HEK293 (cell line): ENCODE measurements around the gene DLG2.

Experiments
- CTCF ChIA-PET: fragments of 350-600 bp; formaldehyde crosslinking; extraction: SDS; loops from one replicate; lab custom pipeline; 2021; ENCODE audit warnings: antibody characterized with exemption; lab: Yijun Ruan, JAX
- POLR2A ChIA-PET: fragments of 300-600 bp; formaldehyde crosslinking; extraction: SDS; loops from one replicate; lab custom pipeline; 2020; ENCODE audit warnings: antibody characterized with exemption, inconsistent platforms; lab: Yijun Ruan, JAX
- H3K27ac ChIP-seq: fragments of 200-500 bp; sonication (Bioruptor generic); 2 replicates; pipeline ENCODE4 v1.5.1; 2014; ENCODE audit warnings: low read depth, low read length, control low read depth, inconsistent platforms; ENCODE audit errors: extremely low read depth
- H3K36me3 ChIP-seq, 2 experiments: fragments of 200-500 bp in 1 of 2; sonication (Bioruptor generic) in 1 of 2; 1 replicate in 1 of 2; 2 replicates in 1 of 2; pipeline ENCODE4 v1.5.1; 2014 to 2017; ENCODE audit warnings: inconsistent platforms in 2 of 2, low read length in 2 of 2; ENCODE audit not compliant: control insufficient read depth in 2 of 2, insufficient read depth in 1 of 2
- H3K4me1 ChIP-seq: fragments of 200-500 bp; sonication (Bioruptor generic); 2 replicates; pipeline ENCODE4 v1.5.1; 2014; ENCODE audit warnings: mild to moderate bottlenecking, low read length, inconsistent platforms; ENCODE audit not compliant: control insufficient read depth, insufficient read depth
- H3K4me3 ChIP-seq: 2 replicates; pipeline ENCODE4 v1.5.1; 2011; ENCODE audit warnings: low read depth, mild to moderate bottlenecking, control low read depth, low read length, moderate library complexity
- H3K9me3 ChIP-seq: fragments of 200-500 bp; sonication (Bioruptor generic); 2 replicates; pipeline ENCODE4 v1.5.1; 2014; ENCODE audit warnings: low read depth, low read length, inconsistent platforms; ENCODE audit not compliant: control insufficient read depth, insufficient read depth
- KLF16 ChIP-seq: fragments of 450-650 bp; formaldehyde crosslinking; IDR thresholded peaks from 2 replicates; pipeline ENCODE4 v1.5.1; 2017; ENCODE audit warnings: missing biosample characterization, missing genetic modification characterization
- REST ChIP-seq: fragments of 450-650 bp; formaldehyde crosslinking; IDR thresholded peaks from 2 replicates; pipeline ENCODE4 v1.5.1; 2016; ENCODE audit warnings: missing biosample characterization, missing genetic modification characterization
- ZEB2 ChIP-seq: fragments of 450-650 bp; formaldehyde crosslinking; IDR thresholded peaks from 2 replicates; pipeline ENCODE4 v1.5.1; 2016; ENCODE audit warnings: missing biosample characterization, missing genetic modification characterization
- ZNF112 ChIP-seq: fragments of 450-650 bp; formaldehyde crosslinking; IDR thresholded peaks from 2 replicates; pipeline ENCODE4 v1.5.0; 2017; ENCODE audit warnings: missing biosample characterization, missing genetic modification characterization
- ZNF132 ChIP-seq: fragments of 450-650 bp; formaldehyde crosslinking; IDR thresholded peaks from 2 replicates; pipeline ENCODE4 v1.5.1; 2017; ENCODE audit warnings: missing biosample characterization, missing genetic modification characterization, borderline replicate concordance
- ZNF202 ChIP-seq: fragments of 450-650 bp; formaldehyde crosslinking; IDR thresholded peaks from 2 replicates; pipeline ENCODE4 v1.5.1; 2016; ENCODE audit warnings: missing biosample characterization, missing genetic modification characterization, borderline replicate concordance
- ZNF26 ChIP-seq: fragments of 450-650 bp; formaldehyde crosslinking; IDR thresholded peaks from 2 replicates; pipeline ENCODE4 v1.5.1; 2016; ENCODE audit warnings: missing biosample characterization, missing genetic modification characterization
- ZNF404 ChIP-seq: fragments of 450-650 bp; formaldehyde crosslinking; IDR thresholded peaks from 2 replicates; pipeline ENCODE4 v1.5.1; 2017; ENCODE audit warnings: missing biosample characterization, missing genetic modification characterization
- ZNF510 ChIP-seq: fragments of 450-650 bp; formaldehyde crosslinking; IDR thresholded peaks from 2 replicates; pipeline ENCODE4 v1.5.1; 2018; ENCODE audit warnings: mild to moderate bottlenecking, missing genetic modification characterization, missing biosample characterization; ENCODE audit not compliant: insufficient replicate concordance
- ZNF670 ChIP-seq: fragments of 450-650 bp; formaldehyde crosslinking; IDR thresholded peaks from 2 replicates; pipeline ENCODE4 v1.5.1; 2016; ENCODE audit warnings: missing biosample characterization, missing genetic modification characterization, low read depth
- ZNF837 ChIP-seq: fragments of 450-650 bp; formaldehyde crosslinking; IDR thresholded peaks from 2 replicates; pipeline ENCODE4 v1.5.1; 2016; ENCODE audit warnings: missing biosample characterization, missing genetic modification characterization
- TF ChIP-seq, protein P1 (sequence below): fragments of 450-650 bp; formaldehyde crosslinking; IDR thresholded peaks from 2 replicates; pipeline ENCODE4 v1.5.1; 2016; ENCODE audit warnings: missing biosample characterization, missing genetic modification characterization
- TF ChIP-seq, protein P2 (sequence below): fragments of 450-650 bp; formaldehyde crosslinking; IDR thresholded peaks from 2 replicates; pipeline ENCODE4 v1.5.1; 2016; ENCODE audit warnings: missing biosample characterization, missing genetic modification characterization, borderline replicate concordance
- TF ChIP-seq, protein P3 (sequence below): fragments of 450-650 bp; formaldehyde crosslinking; IDR thresholded peaks from 2 replicates; pipeline ENCODE4 v1.5.0; 2017; ENCODE audit warnings: missing biosample characterization, missing genetic modification characterization, borderline replicate concordance

Gene DLG2

GRCh38 chr11:84905411-84905810 is 721.7 kb downstream of the DLG2 start:
- Histone ChIP-seq H3K27ac (no peak overlapping the region), H3K9me3 (no peaks in the 10 kb centered on the region), H3K4me3 (no peak overlapping the region), H3K36me3 (no peaks in the 10 kb centered on the region), H3K4me1 (no peaks in the 10 kb centered on the region)
- ChIA-PET CTCF (no interaction called here), POLR2A (no interaction called here)
- TF ChIP-seq ZNF837, result no peak
- TF ChIP-seq, protein P1, sequence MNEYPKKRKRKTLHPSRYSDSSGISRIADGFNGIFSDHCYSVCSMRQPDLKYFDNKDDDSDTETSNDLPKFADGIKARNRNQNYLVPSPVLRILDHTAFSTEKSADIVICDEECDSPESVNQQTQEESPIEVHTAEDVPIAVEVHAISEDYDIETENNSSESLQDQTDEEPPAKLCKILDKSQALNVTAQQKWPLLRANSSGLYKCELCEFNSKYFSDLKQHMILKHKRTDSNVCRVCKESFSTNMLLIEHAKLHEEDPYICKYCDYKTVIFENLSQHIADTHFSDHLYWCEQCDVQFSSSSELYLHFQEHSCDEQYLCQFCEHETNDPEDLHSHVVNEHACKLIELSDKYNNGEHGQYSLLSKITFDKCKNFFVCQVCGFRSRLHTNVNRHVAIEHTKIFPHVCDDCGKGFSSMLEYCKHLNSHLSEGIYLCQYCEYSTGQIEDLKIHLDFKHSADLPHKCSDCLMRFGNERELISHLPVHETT (tag by site-specific recombination), result no peak
- TF ChIP-seq ZNF510 (tag by site-specific recombination), result no peak
- no peak for TF ChIP-seq ZNF404 (tag by site-specific recombination)
- no peak for TF ChIP-seq ZNF670 (tag by site-specific recombination)
- TF ChIP-seq REST (tag by site-specific recombination), result no peak
- TF ChIP-seq ZNF132, result no peak
- TF ChIP-seq, protein P2, sequence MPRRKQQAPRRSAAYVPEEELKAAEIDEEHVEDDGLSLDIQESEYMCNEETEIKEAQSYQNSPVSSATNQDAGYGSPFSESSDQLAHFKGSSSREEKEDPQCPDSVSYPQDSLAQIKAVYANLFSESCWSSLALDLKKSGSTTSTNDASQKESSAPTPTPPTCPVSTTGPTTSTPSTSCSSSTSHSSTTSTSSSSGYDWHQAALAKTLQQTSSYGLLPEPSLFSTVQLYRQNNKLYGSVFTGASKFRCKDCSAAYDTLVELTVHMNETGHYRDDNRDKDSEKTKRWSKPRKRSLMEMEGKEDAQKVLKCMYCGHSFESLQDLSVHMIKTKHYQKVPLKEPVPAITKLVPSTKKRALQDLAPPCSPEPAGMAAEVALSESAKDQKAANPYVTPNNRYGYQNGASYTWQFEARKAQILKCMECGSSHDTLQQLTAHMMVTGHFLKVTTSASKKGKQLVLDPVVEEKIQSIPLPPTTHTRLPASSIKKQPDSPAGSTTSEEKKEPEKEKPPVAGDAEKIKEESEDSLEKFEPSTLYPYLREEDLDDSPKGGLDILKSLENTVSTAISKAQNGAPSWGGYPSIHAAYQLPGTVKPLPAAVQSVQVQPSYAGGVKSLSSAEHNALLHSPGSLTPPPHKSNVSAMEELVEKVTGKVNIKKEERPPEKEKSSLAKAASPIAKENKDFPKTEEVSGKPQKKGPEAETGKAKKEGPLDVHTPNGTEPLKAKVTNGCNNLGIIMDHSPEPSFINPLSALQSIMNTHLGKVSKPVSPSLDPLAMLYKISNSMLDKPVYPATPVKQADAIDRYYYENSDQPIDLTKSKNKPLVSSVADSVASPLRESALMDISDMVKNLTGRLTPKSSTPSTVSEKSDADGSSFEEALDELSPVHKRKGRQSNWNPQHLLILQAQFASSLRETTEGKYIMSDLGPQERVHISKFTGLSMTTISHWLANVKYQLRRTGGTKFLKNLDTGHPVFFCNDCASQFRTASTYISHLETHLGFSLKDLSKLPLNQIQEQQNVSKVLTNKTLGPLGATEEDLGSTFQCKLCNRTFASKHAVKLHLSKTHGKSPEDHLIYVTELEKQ (tag by site-specific recombination), result no peak

DNA sequence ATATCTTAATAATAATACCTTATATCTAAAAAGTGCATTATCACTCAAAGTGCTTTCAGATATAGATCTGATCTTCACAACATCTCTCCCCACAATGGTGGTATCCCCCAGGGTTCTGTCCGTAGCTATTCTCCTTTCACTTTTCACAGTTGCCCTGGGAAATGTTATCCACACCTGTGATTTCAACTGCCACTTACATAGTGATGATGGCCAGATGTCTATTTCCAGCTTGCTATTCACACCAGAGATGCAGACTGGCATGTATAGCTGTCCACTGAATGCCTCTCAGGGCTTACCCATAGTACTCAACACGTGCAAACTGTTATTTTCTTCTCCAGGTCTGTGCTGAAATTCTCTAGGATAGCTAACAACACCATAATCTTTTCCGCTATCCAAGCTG is 724.7 kb downstream of the DLG2 start:
- POLR2A ChIA-PET, result no interaction called here
- no peaks in the 10 kb centered on the region for H3K4me1 ChIP-seq
- CTCF ChIA-PET, result no interaction called here
- TF ChIP-seq KLF16 (tag by site-specific recombination) (no peak), ZNF112 (tag by site-specific recombination) (no peak), ZNF26 (tag by site-specific recombination) (no peak), ZEB2 (tag by site-specific recombination) (no peak), ZNF202 (tag by site-specific recombination) (no peak)
- TF ChIP-seq, protein P3, sequence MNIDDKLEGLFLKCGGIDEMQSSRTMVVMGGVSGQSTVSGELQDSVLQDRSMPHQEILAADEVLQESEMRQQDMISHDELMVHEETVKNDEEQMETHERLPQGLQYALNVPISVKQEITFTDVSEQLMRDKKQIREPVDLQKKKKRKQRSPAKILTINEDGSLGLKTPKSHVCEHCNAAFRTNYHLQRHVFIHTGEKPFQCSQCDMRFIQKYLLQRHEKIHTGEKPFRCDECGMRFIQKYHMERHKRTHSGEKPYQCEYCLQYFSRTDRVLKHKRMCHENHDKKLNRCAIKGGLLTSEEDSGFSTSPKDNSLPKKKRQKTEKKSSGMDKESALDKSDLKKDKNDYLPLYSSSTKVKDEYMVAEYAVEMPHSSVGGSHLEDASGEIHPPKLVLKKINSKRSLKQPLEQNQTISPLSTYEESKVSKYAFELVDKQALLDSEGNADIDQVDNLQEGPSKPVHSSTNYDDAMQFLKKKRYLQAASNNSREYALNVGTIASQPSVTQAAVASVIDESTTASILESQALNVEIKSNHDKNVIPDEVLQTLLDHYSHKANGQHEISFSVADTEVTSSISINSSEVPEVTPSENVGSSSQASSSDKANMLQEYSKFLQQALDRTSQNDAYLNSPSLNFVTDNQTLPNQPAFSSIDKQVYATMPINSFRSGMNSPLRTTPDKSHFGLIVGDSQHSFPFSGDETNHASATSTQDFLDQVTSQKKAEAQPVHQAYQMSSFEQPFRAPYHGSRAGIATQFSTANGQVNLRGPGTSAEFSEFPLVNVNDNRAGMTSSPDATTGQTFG (tag by site-specific recombination), result no peak
- no peaks in the 10 kb centered on the region for H3K36me3 ChIP-seq
- no peak overlapping the region for H3K4me3 ChIP-seq
- no peaks in the 10 kb centered on the region for H3K9me3 ChIP-seq
- H3K27ac ChIP-seq, result no peak overlapping the region
